ENCODE results near the gene LNX1.

DNA sequence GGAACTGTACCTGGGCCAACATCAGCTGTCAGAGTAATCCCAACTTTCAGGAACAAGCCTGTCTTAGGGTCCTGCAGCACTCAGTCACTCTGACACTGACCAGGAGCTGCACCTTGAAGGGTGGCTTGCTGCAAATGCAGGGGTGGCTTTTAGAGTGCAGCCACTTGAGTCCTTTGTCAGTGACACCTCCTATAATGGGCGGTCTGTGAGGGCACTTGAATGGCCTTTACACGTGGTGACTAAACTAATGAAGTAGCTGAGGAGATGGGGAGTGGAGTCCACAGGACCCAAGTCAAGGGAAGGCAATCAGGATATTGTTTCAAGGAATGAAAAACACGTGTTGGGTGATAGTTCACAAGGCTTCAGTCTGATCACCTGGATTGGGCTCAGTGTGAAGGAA, 11.1 kb upstream of the LNX1 start:
- no peak for TF ChIP-seq BCL3 (IDR thresholded peaks at IDR 0.05; ENCODE audit: borderline replicate concordance, insufficient read depth, low read depth, low read length, poor library complexity, severe bottlenecking)
- TF ChIP-seq MYC (IDR thresholded peaks at IDR 0.05; ENCODE audit: insufficient read depth, insufficient read length, insufficient replicate concordance, low read length, severe bottlenecking) = no peak
- TF ChIP-seq RAD21 (IDR thresholded peaks at IDR 0.05; ENCODE audit: insufficient read depth, low read depth, low read length) = no peak
- TF ChIP-seq, protein P1, sequence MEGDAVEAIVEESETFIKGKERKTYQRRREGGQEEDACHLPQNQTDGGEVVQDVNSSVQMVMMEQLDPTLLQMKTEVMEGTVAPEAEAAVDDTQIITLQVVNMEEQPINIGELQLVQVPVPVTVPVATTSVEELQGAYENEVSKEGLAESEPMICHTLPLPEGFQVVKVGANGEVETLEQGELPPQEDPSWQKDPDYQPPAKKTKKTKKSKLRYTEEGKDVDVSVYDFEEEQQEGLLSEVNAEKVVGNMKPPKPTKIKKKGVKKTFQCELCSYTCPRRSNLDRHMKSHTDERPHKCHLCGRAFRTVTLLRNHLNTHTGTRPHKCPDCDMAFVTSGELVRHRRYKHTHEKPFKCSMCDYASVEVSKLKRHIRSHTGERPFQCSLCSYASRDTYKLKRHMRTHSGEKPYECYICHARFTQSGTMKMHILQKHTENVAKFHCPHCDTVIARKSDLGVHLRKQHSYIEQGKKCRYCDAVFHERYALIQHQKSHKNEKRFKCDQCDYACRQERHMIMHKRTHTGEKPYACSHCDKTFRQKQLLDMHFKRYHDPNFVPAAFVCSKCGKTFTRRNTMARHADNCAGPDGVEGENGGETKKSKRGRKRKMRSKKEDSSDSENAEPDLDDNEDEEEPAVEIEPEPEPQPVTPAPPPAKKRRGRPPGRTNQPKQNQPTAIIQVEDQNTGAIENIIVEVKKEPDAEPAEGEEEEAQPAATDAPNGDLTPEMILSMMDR (IDR thresholded peaks at IDR 0.05 in 2 of 3, conservative IDR thresholded peaks at IDR 0.05 in 1 of 3; ENCODE audit: control insufficient read depth in 2 of 3, extremely low read depth in 1 of 3, insufficient read depth in 1 of 3, low read depth in 3 of 3, low read length in 3 of 3) = no peak
- TF ChIP-seq TAF1 (IDR thresholded peaks at IDR 0.05; ENCODE audit: borderline replicate concordance, low read depth, low read length) = no peak
- TF ChIP-seq IRF3 (IDR thresholded peaks at IDR 0.05) = no peak
- no peak for TF ChIP-seq RUNX3 (IDR thresholded peaks at IDR 0.05; ENCODE audit: low read length)
- no peak for TF ChIP-seq USF1 (IDR thresholded peaks at IDR 0.05; ENCODE audit: borderline replicate concordance, extremely low read length, insufficient read depth, low read depth, low read length)
- TF ChIP-seq EED (IDR thresholded peaks at IDR 0.05; ENCODE audit: low read depth) = no peak
- no peak for TF ChIP-seq SP1 (IDR thresholded peaks at IDR 0.05; ENCODE audit: low read depth, low read length)
- no peak for TF ChIP-seq POLR2A (IDR thresholded peaks at IDR 0.05; ENCODE audit: low read depth, low read length)
- TF ChIP-seq, protein P2, sequence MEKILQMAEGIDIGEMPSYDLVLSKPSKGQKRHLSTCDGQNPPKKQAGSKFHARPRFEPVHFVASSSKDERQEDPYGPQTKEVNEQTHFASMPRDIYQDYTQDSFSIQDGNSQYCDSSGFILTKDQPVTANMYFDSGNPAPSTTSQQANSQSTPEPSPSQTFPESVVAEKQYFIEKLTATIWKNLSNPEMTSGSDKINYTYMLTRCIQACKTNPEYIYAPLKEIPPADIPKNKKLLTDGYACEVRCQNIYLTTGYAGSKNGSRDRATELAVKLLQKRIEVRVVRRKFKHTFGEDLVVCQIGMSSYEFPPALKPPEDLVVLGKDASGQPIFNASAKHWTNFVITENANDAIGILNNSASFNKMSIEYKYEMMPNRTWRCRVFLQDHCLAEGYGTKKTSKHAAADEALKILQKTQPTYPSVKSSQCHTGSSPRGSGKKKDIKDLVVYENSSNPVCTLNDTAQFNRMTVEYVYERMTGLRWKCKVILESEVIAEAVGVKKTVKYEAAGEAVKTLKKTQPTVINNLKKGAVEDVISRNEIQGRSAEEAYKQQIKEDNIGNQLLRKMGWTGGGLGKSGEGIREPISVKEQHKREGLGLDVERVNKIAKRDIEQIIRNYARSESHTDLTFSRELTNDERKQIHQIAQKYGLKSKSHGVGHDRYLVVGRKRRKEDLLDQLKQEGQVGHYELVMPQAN (conservative IDR thresholded peaks at IDR 0.05) = no peak
- TF ChIP-seq, protein P3, sequence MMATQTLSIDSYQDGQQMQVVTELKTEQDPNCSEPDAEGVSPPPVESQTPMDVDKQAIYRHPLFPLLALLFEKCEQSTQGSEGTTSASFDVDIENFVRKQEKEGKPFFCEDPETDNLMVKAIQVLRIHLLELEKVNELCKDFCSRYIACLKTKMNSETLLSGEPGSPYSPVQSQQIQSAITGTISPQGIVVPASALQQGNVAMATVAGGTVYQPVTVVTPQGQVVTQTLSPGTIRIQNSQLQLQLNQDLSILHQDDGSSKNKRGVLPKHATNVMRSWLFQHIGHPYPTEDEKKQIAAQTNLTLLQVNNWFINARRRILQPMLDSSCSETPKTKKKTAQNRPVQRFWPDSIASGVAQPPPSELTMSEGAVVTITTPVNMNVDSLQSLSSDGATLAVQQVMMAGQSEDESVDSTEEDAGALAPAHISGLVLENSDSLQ (IDR thresholded peaks at IDR 0.05) = no peak
- TF ChIP-seq FOXM1 (IDR thresholded peaks at IDR 0.05; ENCODE audit: low read depth, low read length) = no peak

All from GM12878 (cell line).